DOHH2 (cell line): Measurements from ENCODE around the gene NMD3.

Source experiments
- CTCF ChIP-seq: fragments of 200-600 bp; sonication (generic); IDR thresholded peaks from one replicate; pipeline ENCODE4 v1.5.1; 2014; ENCODE audit warnings: antibody characterized with exemption, mild to moderate bottlenecking, low read depth, low read length; ENCODE audit not compliant: poor library complexity, severe bottlenecking
- EZH2phosphoT487 ChIP-seq: fragments of 200-600 bp; sonication (generic); IDR thresholded peaks from 2 replicates; pipeline ENCODE4 v1.6.1; 2017; ENCODE audit warnings: borderline replicate concordance, mild to moderate bottlenecking, antibody characterized with exemption, low read length, moderate library complexity, mixed read lengths

GRCh38 chr3:161272524-161272923, 51.4 kb downstream of the NMD3 start:
- TF ChIP-seq CTCF (no peak), EZH2phosphoT487 (no peak)
